Neural crest cell (in vitro differentiated cells): ENCODE data around the gene AIFM2. TPM values are rescaled to one million over a fixed set of nuclear protein-coding genes. Genes with fewer than 3 reads are reported as not detected.

Experiments
- DNase-seq: peaks from one replicate; pipeline ENCODE4 v3.0.0; 2021; ENCODE audit warnings: low read depth, mixed read lengths, low spot score
- H3K27ac Mint-ChIP-seq: one replicate; pipeline ENCODE4 v1.8.0; 2021; ENCODE audit warnings: mild to moderate bottlenecking, mixed read lengths; ENCODE audit not compliant: unreplicated experiment
- H3K27me3 Mint-ChIP-seq: 2 replicates; pipeline ENCODE4 v1.8.0; 2021; ENCODE audit warnings: low read depth, mild to moderate bottlenecking, mixed read lengths
- H3K36me3 Mint-ChIP-seq: 2 replicates; pipeline ENCODE4 v1.8.0; 2021; ENCODE audit warnings: low read depth, mild to moderate bottlenecking, mixed read lengths
- H3K4me1 Mint-ChIP-seq: 2 replicates; pipeline ENCODE4 v1.8.0; 2021; ENCODE audit warnings: mixed read lengths
- H3K4me3 Mint-ChIP-seq: one replicate; pipeline ENCODE4 v1.8.0; 2021; ENCODE audit warnings: mild to moderate bottlenecking, mixed read lengths
- H3K9me3 Mint-ChIP-seq: 2 replicates; pipeline ENCODE4 v1.8.0; 2021; ENCODE audit warnings: mixed read lengths
- total RNA-seq: library from RNA; stranded (reverse); gene quantifications from 2 replicates; pipeline ENCODE4 v1.2.1, GENCODE V29; 2021
- TF ChIP-seq, protein P1 (sequence below): fragments of 200-600 bp; sonication (generic); conservative IDR thresholded peaks from 2 replicates; pipeline ENCODE4 v1.5.0; 2021; ENCODE audit warnings: antibody characterized with exemption, mild to moderate bottlenecking

The AIFM2 gene
- total RNA-seq, 1 donor from 2014 or later, result 2.8 TPM

DNA sequence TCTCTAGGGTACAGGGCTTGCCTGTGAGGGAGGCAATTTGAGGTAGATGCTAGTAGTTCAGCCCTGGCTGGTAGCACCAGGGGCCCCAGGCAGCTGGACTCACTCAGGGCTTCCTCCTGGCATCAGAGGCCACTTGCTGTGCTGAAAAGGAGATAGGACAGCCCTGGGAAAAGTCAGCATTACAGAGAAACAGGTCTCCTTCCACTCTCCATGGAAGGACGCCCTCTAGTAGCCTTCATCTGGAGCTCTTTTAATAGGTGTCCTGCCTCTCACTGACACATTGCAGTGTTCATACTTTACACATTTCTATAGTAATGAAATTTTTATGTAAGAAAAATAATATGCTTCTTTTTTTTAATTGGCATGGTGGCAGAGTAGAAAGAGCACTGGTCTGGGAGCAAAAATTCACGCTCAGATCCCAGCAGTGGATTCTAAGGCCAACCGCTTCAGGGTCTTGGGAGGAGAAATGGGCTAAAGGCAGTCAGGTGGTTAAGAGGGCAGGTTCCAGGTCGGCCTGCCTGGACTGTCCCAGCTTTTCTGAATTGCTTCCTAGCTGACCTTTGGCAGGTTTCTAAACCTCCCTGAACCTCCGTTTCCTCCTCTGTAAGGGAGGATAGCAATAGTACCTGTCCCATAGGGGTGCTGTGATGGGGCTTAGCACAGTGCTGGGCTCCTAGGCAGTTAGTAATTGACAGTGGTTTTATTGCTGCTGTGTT lies 35.8 kb downstream of the AIFM2 start:
- TF ChIP-seq, protein P1, sequence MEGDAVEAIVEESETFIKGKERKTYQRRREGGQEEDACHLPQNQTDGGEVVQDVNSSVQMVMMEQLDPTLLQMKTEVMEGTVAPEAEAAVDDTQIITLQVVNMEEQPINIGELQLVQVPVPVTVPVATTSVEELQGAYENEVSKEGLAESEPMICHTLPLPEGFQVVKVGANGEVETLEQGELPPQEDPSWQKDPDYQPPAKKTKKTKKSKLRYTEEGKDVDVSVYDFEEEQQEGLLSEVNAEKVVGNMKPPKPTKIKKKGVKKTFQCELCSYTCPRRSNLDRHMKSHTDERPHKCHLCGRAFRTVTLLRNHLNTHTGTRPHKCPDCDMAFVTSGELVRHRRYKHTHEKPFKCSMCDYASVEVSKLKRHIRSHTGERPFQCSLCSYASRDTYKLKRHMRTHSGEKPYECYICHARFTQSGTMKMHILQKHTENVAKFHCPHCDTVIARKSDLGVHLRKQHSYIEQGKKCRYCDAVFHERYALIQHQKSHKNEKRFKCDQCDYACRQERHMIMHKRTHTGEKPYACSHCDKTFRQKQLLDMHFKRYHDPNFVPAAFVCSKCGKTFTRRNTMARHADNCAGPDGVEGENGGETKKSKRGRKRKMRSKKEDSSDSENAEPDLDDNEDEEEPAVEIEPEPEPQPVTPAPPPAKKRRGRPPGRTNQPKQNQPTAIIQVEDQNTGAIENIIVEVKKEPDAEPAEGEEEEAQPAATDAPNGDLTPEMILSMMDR, result no peak
- Mint-ChIP-seq H3K9me3 (no peaks in the 10 kb centered on the region), H3K27ac (no peak overlapping the region), H3K4me3 (no peak overlapping the region), H3K4me1 (peaks cover 4% of the 10 kb centered on the region), H3K36me3 (peaks cover 29% of the 10 kb centered on the region), H3K27me3 (no peaks in the 10 kb centered on the region)
- no peak for DNase-seq

DNA sequence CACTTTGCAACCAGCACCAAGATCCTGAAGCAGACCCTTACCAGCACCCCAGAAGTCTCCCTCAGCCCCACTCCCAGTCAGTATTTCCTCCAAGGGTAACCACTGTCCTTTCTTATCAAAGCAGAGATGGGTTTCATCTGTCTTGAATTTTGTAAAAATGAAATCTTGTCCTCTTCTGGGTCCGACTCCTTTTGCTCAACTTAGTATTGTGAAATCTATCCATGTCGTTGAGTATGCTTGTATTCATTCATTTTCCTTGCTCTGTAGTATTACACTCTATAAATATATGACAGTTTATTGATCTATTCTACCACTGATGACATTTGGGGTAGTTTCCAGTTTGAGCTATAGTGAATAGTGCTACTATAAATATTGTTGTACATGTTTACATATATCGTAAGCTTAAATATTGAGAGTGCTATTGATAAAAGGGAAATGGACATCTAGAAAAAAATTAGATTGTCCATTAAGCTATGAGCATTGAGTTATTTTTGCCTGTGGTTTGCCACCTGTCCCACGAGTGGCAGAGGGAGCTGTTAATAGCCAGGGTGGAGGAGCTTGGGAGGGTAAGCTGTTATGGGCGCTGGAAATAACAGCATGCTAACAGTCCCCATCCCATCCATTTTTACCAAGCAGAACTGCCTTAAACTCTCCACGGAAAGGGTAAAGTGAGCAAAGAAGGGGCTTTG lies 36.5 kb downstream of the AIFM2 start:
- Mint-ChIP-seq H3K4me3 (no peak overlapping the region), H3K27me3 (no peaks in the 10 kb centered on the region), H3K27ac (no peak overlapping the region), H3K9me3 (no peaks in the 10 kb centered on the region), H3K36me3 (peaks cover 24% of the 10 kb centered on the region), H3K4me1 (peaks cover 3% of the 10 kb centered on the region)
- TF ChIP-seq, protein P1, result no peak
- DNase-seq, result no peak

DNA sequence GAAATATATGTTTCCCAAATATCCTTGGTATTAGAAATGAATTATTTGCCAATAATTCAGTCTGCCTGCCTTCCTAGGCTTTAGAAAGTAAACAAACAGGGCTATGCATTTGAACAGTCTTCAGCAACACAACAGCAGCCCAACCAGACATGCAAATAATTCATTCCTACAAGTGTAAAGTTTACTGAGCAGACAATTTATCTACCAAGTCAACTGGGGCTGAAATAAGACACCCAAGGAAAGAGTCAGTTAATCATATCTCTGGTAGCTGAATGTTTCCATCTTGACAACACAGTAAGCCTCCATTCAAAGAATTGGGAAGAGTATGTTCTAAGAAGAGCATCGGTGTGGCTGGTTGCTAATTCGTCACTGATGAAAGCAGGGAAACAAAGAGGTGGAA lies 38.4 kb downstream of the AIFM2 start:
- Mint-ChIP-seq H3K9me3 (no peaks in the 10 kb centered on the region), H3K4me1 (no peaks in the 10 kb centered on the region), H3K36me3 (peaks cover 16% of the 10 kb centered on the region), H3K27me3 (no peaks in the 10 kb centered on the region), H3K27ac (no peak overlapping the region), H3K4me3 (no peak overlapping the region)
- no peak for DNase-seq
- TF ChIP-seq, protein P1, result no peak

DNA sequence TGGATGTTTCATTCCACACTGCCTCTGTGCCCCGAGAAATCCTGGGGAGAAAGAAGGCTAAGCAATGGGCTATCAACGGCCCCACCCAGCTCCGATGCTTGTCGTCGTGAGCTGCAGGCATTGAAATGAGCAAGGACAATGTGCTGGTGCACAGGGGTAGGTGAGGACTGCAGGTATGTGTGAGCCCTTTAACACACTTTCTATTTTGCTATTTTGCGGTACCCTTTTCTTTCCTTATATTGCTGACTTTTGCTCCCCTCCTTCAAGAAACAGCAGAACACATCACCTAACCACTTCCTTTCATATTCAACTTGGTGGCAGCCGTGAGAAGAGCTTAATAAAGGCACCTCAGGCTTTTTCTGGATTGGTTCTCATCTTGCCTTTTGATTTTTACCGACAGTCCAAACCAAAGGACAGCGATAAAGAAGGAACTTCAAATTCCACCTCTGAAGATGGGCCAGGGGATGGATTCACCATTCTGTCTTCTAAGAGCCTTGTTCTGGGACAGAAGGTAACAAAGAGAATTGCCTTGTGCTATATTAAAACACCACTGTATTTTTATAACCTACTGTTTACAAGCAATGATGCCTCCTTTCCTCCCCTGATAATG lies 39.2 kb downstream of the AIFM2 start:
- Mint-ChIP-seq H3K4me1 (no peaks in the 10 kb centered on the region), H3K27ac (no peak overlapping the region), H3K36me3 (peaks cover 11% of the 10 kb centered on the region), H3K9me3 (no peaks in the 10 kb centered on the region), H3K27me3 (no peaks in the 10 kb centered on the region), H3K4me3 (no peak overlapping the region)
- TF ChIP-seq, protein P1, result no peak
- no peak for DNase-seq

DNA sequence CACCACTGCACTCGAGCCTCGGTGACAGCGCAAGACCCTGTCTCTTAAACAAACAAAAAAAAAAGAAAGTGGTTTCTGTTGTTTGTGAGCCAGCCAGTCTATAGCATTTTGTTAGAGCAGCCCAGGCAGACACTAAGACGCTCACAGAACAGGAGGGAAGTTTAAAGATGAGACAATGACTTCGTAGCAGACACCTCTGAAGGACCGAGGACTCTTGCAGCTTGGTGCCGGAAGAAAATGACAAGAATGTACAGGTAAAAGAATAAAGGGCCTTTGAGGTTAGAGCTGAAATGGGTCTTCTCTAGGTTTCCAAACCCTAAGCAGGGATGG lies 40.3 kb downstream of the AIFM2 start:
- Mint-ChIP-seq H3K9me3 (no peaks in the 10 kb centered on the region), H3K36me3 (peaks cover 11% of the 10 kb centered on the region), H3K27me3 (no peaks in the 10 kb centered on the region), H3K4me3 (no peak overlapping the region), H3K4me1 (no peaks in the 10 kb centered on the region), H3K27ac (no peak overlapping the region)
- DNase-seq, result no peak
- TF ChIP-seq, protein P1, result no peak
